Ascending aorta (tissue), 2 donors: ENCODE results near the gene MYO1E. TPM values are rescaled to one million over a fixed set of nuclear protein-coding genes. Genes with fewer than 3 reads are reported as not detected.

Source experiments
- DNase-seq, 2 donors: peaks; one replicate each; pipeline ENCODE4 v3.0.0-alpha.2; 2019; ENCODE audit warnings: low spot score in 2 of 2
- H3K27ac ChIP-seq, 2 donors: fragments of 200-600 bp; sonication (generic); one replicate each; pipeline ENCODE4 v1.5.1; 2016 to 2017; ENCODE audit warnings: mild to moderate bottlenecking in 1 of 2
- H3K27me3 ChIP-seq: fragments of 200-600 bp; sonication (generic); one replicate; pipeline ENCODE4 v1.5.1; 2017
- H3K36me3 ChIP-seq, 2 donors: fragments of 200-600 bp; sonication (generic); one replicate each; pipeline ENCODE4 v1.5.1; 2016
- H3K4me1 ChIP-seq, 2 donors: fragments of 200-600 bp; sonication (generic); one replicate each; pipeline ENCODE4 v1.5.1; 2016 to 2017; ENCODE audit warnings: mild to moderate bottlenecking in 1 of 2
- H3K4me3 ChIP-seq, 2 donors: fragments of 200-600 bp; sonication (generic); one replicate each; pipeline ENCODE4 v1.5.1; 2016 to 2017; ENCODE audit warnings: mild to moderate bottlenecking in 1 of 2
- H3K9me3 ChIP-seq, 2 donors: fragments of 200-600 bp; sonication (generic); one replicate each; pipeline ENCODE4 v1.5.1; 2016
- intact Hi-C: fragments of 100-400 bp; cut with DNase I; formaldehyde crosslinking; loops from one replicate; pipeline ENCODE4 v1.15.1; 2023
- total RNA-seq: library from RNA; depleted of rRNA; stranded (reverse); fragments of >200 nt; gene quantifications from one replicate; pipeline ENCODE4 v1.1.0, GENCODE V29; 2016
- TF ChIP-seq, protein P1 (sequence below), 3 experiments: fragments of 200-600 bp in 2 of 3; fragments of 450-650 bp in 1 of 3; sonication (generic) in 2 of 3; IDR thresholded peaks; one replicate each; pipeline ENCODE4 v1.5.1; 2016 to 2019; ENCODE audit warnings: antibody characterized with exemption in 3 of 3, mild to moderate bottlenecking in 1 of 3, moderate library complexity in 1 of 3

The MYO1E gene
- total RNA-seq, 1 donor from 2014 or later, result 48.0 TPM

- Histone ChIP-seq H3K9me3 (no peaks in the 10 kb centered on the region), H3K27ac (no peak overlapping the region), H3K36me3 (peaks cover 65 to 86% of the 10 kb centered on the region in 2 donors), H3K4me3 (no peak overlapping the region), H3K27me3 (no peaks in the 10 kb centered on the region), H3K4me1 (no peaks in the 10 kb centered on the region)
- DNase-seq, result no peak
- TF ChIP-seq, protein P1, sequence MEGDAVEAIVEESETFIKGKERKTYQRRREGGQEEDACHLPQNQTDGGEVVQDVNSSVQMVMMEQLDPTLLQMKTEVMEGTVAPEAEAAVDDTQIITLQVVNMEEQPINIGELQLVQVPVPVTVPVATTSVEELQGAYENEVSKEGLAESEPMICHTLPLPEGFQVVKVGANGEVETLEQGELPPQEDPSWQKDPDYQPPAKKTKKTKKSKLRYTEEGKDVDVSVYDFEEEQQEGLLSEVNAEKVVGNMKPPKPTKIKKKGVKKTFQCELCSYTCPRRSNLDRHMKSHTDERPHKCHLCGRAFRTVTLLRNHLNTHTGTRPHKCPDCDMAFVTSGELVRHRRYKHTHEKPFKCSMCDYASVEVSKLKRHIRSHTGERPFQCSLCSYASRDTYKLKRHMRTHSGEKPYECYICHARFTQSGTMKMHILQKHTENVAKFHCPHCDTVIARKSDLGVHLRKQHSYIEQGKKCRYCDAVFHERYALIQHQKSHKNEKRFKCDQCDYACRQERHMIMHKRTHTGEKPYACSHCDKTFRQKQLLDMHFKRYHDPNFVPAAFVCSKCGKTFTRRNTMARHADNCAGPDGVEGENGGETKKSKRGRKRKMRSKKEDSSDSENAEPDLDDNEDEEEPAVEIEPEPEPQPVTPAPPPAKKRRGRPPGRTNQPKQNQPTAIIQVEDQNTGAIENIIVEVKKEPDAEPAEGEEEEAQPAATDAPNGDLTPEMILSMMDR (IDR thresholded peaks at IDR 0.05), result no peak
- intact Hi-C loops, result no loop called here
Measured at GRCh38 chr15:59208613-59209249, 163.9 kb downstream of the MYO1E start.

DNA sequence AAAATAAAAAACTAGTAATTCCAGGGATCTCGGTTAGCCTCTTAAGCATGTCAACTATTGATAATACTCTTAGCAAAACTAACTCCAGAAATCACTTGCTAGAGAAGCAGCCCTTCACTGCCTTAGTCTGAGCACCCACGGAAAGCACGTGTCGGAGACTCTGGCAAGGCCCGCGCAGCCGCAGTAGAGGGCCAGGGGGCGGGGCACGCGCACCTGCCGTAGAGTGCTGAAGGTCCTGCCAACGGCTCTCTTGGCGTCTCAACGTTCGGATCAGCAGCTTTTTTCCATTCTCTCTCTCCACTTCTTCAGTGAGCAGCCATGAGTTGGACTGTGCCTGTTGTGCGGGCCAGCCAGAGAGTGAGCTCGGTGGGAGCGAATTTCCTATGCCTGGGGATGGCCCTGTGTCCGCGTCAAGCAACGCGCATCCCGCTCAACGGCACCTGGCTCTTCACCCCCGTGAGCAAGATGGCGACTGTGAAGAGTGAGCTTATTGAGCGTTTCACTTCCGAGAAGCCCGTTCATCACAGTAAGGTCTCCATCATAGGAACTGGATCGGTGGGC is 166.0 kb downstream of the MYO1E start, which contains the start of gene LDHAL6B:
TSS of gene LDHAL6B (plus strand) at position 221 of the 561 bp plus-strand sequence. CDS start at position 319, 98 bp downstream.
- no peaks in the 10 kb centered on the region for H3K27me3 ChIP-seq

DNA sequence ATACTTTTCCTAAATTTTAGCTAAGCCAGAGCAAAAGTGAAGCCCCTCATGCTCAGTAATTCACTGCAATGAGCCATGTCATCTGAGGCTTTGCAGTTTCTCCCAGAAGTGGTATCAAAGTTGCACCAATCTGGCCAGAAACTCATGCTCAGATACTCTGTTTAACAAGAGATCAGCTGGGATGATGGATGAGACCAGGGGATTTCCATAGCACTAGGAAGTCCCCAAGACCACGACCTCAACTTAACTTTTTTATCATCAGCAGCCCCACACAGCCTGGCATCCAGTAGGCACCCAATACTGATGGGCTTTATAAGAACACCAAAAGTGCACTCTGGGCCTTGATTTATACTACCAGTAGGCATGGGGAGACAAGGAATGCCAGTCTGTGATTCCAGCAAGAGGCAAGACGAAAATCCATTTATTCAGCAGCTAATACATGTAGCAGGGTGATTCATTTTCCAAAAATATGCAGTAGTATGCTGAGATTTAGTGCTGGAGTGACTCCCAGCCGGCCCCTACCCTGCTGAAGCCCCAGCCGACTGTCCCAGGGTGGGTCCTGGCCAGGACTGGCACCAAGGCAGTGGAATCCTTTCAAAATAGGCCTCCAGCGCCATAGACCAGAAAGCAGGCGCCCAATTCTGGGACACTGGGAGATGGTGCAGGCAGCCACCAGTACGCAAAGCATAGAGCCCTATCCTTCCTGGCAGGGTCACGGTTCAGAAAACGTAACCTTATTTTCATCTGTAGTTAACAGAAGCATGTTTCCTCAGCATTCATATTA is 166.6 kb downstream of the MYO1E start:
- H3K4me1 ChIP-seq, result no peaks in the 10 kb centered on the region
- H3K4me3 ChIP-seq, result no peak overlapping the region
- TF ChIP-seq, protein P1 (IDR thresholded peaks at IDR 0.05), result no peak
- no peak overlapping the region for H3K27ac ChIP-seq
- H3K36me3 ChIP-seq, result peaks cover 76 to 95% of the 10 kb centered on the region in 2 donors
- H3K27me3 ChIP-seq, result no peaks in the 10 kb centered on the region
- no peak for DNase-seq
- H3K9me3 ChIP-seq, result no peaks in the 10 kb centered on the region
- intact Hi-C loops, result no loop called here

More for the DNA sequence above, 166.0 kb downstream of the MYO1E start, which contains the start of gene LDHAL6B:
- H3K4me3 ChIP-seq, result no peak within 1 kb of the TSS
- H3K4me1 ChIP-seq, result no peaks in the 10 kb centered on the region
- peaks cover 69 to 92% of the 10 kb centered on the region in 2 donors for H3K36me3 ChIP-seq
- intact Hi-C loops, result no loop called here
- no peak within 1 kb of the TSS for H3K27ac ChIP-seq
- no peaks in the 10 kb centered on the region for H3K9me3 ChIP-seq
- TF ChIP-seq, protein P1 (IDR thresholded peaks at IDR 0.05), result no peak
- DNase-seq, result no peak

DNA sequence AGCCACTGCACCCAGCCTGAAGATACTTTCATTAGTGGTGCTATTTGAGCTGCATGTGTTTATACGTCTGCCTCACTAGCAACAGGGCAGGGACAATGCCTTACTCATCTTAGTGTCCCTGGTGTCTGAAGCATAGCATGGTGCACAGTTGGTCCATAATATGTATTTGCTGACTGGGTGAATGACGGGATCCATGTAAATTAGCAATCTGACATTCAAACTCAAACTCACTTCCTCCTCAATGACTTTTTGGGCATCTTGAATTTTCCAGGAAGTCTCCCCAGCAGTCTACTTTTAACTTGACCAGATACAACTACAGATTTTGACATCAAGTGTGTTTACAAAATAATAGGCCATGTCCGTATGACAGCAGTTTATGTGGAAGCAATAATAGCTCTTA is 169.0 kb downstream of the MYO1E start:
- intact Hi-C loops, result no loop called here
- peaks cover 69 to 91% of the 10 kb centered on the region in 2 donors for H3K36me3 ChIP-seq

DNA sequence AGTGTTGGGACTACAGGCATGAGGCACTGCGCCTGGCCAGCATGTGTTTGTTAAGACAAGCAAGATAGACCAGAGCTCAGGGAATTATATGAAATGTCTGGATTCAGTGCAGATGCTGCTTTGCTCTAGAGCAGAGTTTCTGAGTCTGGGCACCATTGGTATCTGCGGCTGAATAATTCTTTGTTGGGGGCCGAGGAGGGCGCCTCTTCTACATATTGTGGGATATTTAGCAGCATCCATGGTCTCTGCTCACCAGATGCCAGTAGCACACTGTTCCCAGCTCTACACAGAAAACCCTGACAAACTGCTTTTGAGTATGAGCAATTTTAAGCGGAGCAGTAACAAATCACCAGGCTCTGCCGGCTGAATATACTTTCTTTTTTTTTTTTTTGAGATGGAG is 169.7 kb downstream of the MYO1E start:
- Histone ChIP-seq H3K9me3 (no peaks in the 10 kb centered on the region), H3K4me3 (no peak overlapping the region), H3K36me3 (peaks cover 64 to 90% of the 10 kb centered on the region in 2 donors), H3K27ac (no peak overlapping the region), H3K4me1 (no peaks in the 10 kb centered on the region), H3K27me3 (no peaks in the 10 kb centered on the region)
- DNase-seq, result no peak
- TF ChIP-seq, protein P1 (IDR thresholded peaks at IDR 0.05), result no peak
- intact Hi-C loops, result no loop called here

More for the DNA sequence above, 169.0 kb downstream of the MYO1E start:
- Histone ChIP-seq H3K27ac (no peak overlapping the region), H3K9me3 (no peaks in the 10 kb centered on the region), H3K27me3 (no peaks in the 10 kb centered on the region), H3K4me3 (no peak overlapping the region), H3K4me1 (no peaks in the 10 kb centered on the region)
- DNase-seq, result no peak
- TF ChIP-seq, protein P1 (IDR thresholded peaks at IDR 0.05), result no peak
